GM23338 (cell line): Measurements from ENCODE around the gene ZNF12. TPM values are rescaled to one million over a fixed set of nuclear protein-coding genes. Genes with fewer than 3 reads are reported as not detected.

Source experiments
- ATAC-seq: fragments of 200-7000 bp; cut with Tn5 transposase; 3 replicates; pipeline ENCODE4 v1.9.1; 2020
- DNase-seq: peaks from one replicate; pipeline ENCODE4 v3.0.0-alpha.2; 2015; ENCODE audit warnings: low spot score
- H2AFZ ChIP-seq: fragments of 200-600 bp; sonication (generic); 2 replicates; pipeline ENCODE4 v1.8.0; 2016; ENCODE audit warnings: antibody characterized with exemption, mild to moderate bottlenecking, moderate library complexity
- H3F3A ChIP-seq: fragments of 200-600 bp; sonication (generic); replicated peaks from 2 replicates; pipeline ENCODE4 v1.8.0; 2017; ENCODE audit warnings: antibody characterized with exemption, mixed run types, low read depth
- H3K27ac ChIP-seq: fragments of 200-600 bp; sonication (generic); 2 replicates; pipeline ENCODE4 v1.6.1; 2016; ENCODE audit warnings: low read depth
- H3K27me3 ChIP-seq: fragments of 200-600 bp; sonication (generic); 2 replicates; pipeline ENCODE4 v1.8.0; 2016; ENCODE audit warnings: mild to moderate bottlenecking, mixed run types, moderate library complexity; ENCODE audit not compliant: insufficient read depth
- H3K36me3 ChIP-seq: fragments of 200-600 bp; sonication (generic); 2 replicates; pipeline ENCODE4 v1.8.0; 2016; ENCODE audit warnings: mild to moderate bottlenecking; ENCODE audit not compliant: insufficient read depth
- H3K4me1 ChIP-seq: fragments of 200-600 bp; sonication (generic); 2 replicates; pipeline ENCODE4 v1.8.0; 2016; ENCODE audit warnings: mild to moderate bottlenecking, moderate library complexity; ENCODE audit not compliant: insufficient read depth
- H3K4me2 ChIP-seq: fragments of 200-600 bp; sonication (generic); 2 replicates; pipeline ENCODE4 v1.7.1; 2017; ENCODE audit warnings: mixed run types
- H3K4me3 ChIP-seq: fragments of 200-600 bp; sonication (generic); 2 replicates; pipeline ENCODE4 v1.6.1; 2016; ENCODE audit warnings: mixed run types
- H3K79me2 ChIP-seq: fragments of 200-600 bp; sonication (generic); replicated peaks from 2 replicates; pipeline ENCODE4 v1.8.0; 2017; ENCODE audit warnings: mild to moderate bottlenecking; ENCODE audit not compliant: insufficient read depth
- H3K9me2 ChIP-seq: fragments of 200-600 bp; sonication (generic); 2 replicates; pipeline ENCODE4 v1.8.0; 2017; ENCODE audit not compliant: insufficient read depth
- H4K20me1 ChIP-seq: fragments of 200-600 bp; sonication (generic); replicated peaks from 2 replicates; pipeline ENCODE4 v1.8.0; 2017; ENCODE audit warnings: mild to moderate bottlenecking; ENCODE audit not compliant: insufficient read depth
- H3K27ac Mint-ChIP-seq: 2 replicates; pipeline ENCODE4 v1.8.0; 2020; ENCODE audit warnings: inconsistent platforms, mild to moderate bottlenecking, moderate library complexity, mixed read lengths
- H3K27me3 Mint-ChIP-seq: 3 replicates; pipeline ENCODE4 v1.8.0; 2022; ENCODE audit warnings: low read depth, mild to moderate bottlenecking, moderate library complexity, mixed read lengths, inconsistent platforms; ENCODE audit not compliant: insufficient read depth, poor library complexity
- H3K36me3 Mint-ChIP-seq: 3 replicates; pipeline ENCODE4 v1.8.0; 2021; ENCODE audit warnings: low read depth, mild to moderate bottlenecking, inconsistent platforms, moderate library complexity, mixed read lengths
- H3K4me1 Mint-ChIP-seq: 3 replicates; pipeline ENCODE4 v1.8.0; 2020; ENCODE audit warnings: mild to moderate bottlenecking, inconsistent platforms, mixed read lengths
- H3K4me3 Mint-ChIP-seq: 3 replicates; pipeline ENCODE4 v1.8.0; 2021; ENCODE audit warnings: moderate library complexity, mild to moderate bottlenecking, inconsistent platforms, mixed read lengths
- H3K9me3 Mint-ChIP-seq: 3 replicates; pipeline ENCODE4 v1.8.0; 2020; ENCODE audit warnings: moderate library complexity, mild to moderate bottlenecking, inconsistent platforms, mixed read lengths
- CREB1 ChIP-seq: fragments of 250-450 bp; sonication (Bioruptor Pico); IDR thresholded peaks from 2 replicates; pipeline ENCODE4 v1.5.0; 2020; ENCODE audit warnings: low read depth, mild to moderate bottlenecking, moderate library complexity
- CTCF ChIP-seq, 2 experiments: fragments of 200-600 bp in 1 of 2; sonication (generic) in 1 of 2; conservative IDR thresholded peaks; 2 replicates each; pipeline versions ENCODE4 v1.5.1 to v1.6.1; 2016 to 2017; ENCODE audit warnings: antibody characterized with exemption in 2 of 2, low read depth in 2 of 2, mild to moderate bottlenecking in 2 of 2, moderate library complexity in 1 of 2
- EZH2 ChIP-seq: fragments of 200-600 bp; sonication (generic); IDR thresholded peaks from one replicate; pipeline ENCODE4 v1.8.0; 2017; ENCODE audit warnings: antibody characterized with exemption, mild to moderate bottlenecking, low read depth; ENCODE audit not compliant: unreplicated experiment
- EZH2phosphoT487 ChIP-seq: fragments of 200-600 bp; sonication (generic); IDR thresholded peaks from one replicate; pipeline ENCODE4 v1.8.1; 2018; ENCODE audit warnings: antibody characterized with exemption; ENCODE audit not compliant: unreplicated experiment
- NANOG ChIP-seq: IDR thresholded peaks from 2 replicates; pipeline ENCODE4 v1.6.1; 2016; ENCODE audit warnings: antibody characterized with exemption, borderline replicate concordance
- REST ChIP-seq: IDR thresholded peaks from one replicate; pipeline ENCODE4 v1.6.1; 2018; ENCODE audit warnings: antibody characterized with exemption; ENCODE audit not compliant: unreplicated experiment
- STAT1 ChIP-seq: IDR thresholded peaks from one replicate; pipeline ENCODE4 v1.6.1; 2016; ENCODE audit warnings: antibody characterized with exemption; ENCODE audit not compliant: unreplicated experiment
- ZNF114 ChIP-seq: fragments of 250-450 bp; sonication (Bioruptor Pico); IDR thresholded peaks from 2 replicates; pipeline ENCODE4 v1.5.0; 2020; ENCODE audit warnings: mild to moderate bottlenecking, moderate library complexity
- ZNF331 ChIP-seq: fragments of 250-450 bp; sonication (Bioruptor Pico); IDR thresholded peaks from 2 replicates; pipeline ENCODE4 v1.5.0; 2020; ENCODE audit warnings: low read depth, mild to moderate bottlenecking, moderate library complexity
- polyA plus RNA-seq: library from polyadenylated mRNA; unstranded; fragments of >200 nt; fragmentation: Nextera tagmentation; extraction: Ambion mirVana; gene quantifications from 2 replicates; pipeline ENCODE4 v1.2.1, GENCODE V29; 2016
- total RNA-seq: library from RNA; depleted of rRNA; stranded (reverse); fragments of >200 nt; shearing (Covaris generic); gene quantifications from 2 replicates; pipeline ENCODE4 v1.2.3, GENCODE V29; 2014
- TF ChIP-seq, protein P1 (sequence below): IDR thresholded peaks from 2 replicates; pipeline ENCODE4 v1.6.1; 2016; ENCODE audit warnings: antibody characterized with exemption

Gene ZNF12
- total and polyA plus RNA-seq, 2 experiments from 2014 or later, result 9.6 to 17.8 TPM

DNA sequence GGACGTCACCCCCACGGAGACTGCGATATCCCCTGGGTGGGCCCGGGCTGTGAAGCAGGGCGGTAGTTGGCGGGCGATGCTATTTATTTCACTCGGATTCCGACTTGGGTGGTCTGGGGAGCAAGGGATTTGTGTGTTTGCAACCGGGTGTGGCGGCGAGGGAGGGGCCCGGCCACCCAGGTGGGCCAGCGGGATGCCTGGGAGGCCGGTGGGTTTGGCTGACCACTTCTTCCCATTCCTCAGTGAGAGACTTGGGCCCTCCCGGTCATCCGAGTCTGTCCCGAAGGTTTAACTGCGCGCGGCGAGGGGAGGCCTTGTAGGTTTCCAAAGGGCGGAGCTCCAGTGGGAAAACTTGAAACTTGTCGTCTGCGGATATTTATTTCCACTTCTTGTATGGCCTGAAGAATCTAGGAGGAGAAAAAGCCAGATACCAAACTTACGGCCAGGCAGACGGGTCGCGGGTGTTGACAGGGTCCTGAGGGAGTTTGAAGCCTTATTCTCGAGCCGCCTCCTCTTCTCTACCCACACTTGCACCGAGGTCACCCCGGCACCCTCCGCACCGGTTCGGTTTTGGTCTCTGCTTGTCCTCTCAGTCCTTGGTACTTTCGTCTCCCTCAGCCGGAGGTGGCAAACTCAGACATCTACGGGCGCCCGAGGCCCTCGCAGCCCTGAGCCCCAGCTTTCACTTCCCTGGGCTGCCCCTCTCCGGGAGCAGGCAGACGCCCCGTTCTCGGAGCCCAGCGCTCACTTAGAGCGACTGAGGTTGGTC, 51.7 kb downstream of the ZNF12 start (continued):
- TF ChIP-seq CTCF (conservative IDR thresholded peaks at IDR 0.05; ENCODE audit: low read depth in 2 of 2) (no peak), REST (no peak), STAT1 (no peak)
- TF ChIP-seq, protein P1, sequence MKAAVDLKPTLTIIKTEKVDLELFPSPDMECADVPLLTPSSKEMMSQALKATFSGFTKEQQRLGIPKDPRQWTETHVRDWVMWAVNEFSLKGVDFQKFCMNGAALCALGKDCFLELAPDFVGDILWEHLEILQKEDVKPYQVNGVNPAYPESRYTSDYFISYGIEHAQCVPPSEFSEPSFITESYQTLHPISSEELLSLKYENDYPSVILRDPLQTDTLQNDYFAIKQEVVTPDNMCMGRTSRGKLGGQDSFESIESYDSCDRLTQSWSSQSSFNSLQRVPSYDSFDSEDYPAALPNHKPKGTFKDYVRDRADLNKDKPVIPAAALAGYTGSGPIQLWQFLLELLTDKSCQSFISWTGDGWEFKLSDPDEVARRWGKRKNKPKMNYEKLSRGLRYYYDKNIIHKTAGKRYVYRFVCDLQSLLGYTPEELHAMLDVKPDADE, result no peak

- H3K36me3 ChIP-seq, result no peaks in the 10 kb centered on the region
- H3K4me1 ChIP-seq, result peaks cover 7% of the 10 kb centered on the region; the same call in 1 of the 2 replicates
- no peaks in the 10 kb centered on the region; the same call in 1 of the 2 replicates for H4K20me1 ChIP-seq
- H3K9me2 ChIP-seq, result no peaks in the 10 kb centered on the region
- H3K4me2 ChIP-seq, result no peak overlapping the region
- H3K27ac ChIP-seq, result no peak overlapping the region
- no peak overlapping the region for H3K27ac Mint-ChIP-seq
- H3K9me3 Mint-ChIP-seq, result no peaks in the 10 kb centered on the region
- H3F3A ChIP-seq, result no peaks in the 10 kb centered on the region
- DNase-seq (no peak), ATAC-seq (peak; percentile 19; the same call in 2 of the 3 replicates)
- peaks cover 27% of the 10 kb centered on the region for H3K36me3 Mint-ChIP-seq
- H3K4me1 Mint-ChIP-seq, result peaks cover 9% of the 10 kb centered on the region
- no peak overlapping the region for H3K4me3 ChIP-seq
- TF ChIP-seq NANOG (no peak), ZNF114 (no peak), STAT1 (no peak), CTCF (conservative IDR thresholded peaks at IDR 0.05; ENCODE audit: low read depth in 2 of 2) (no peak), EZH2 (no peak), ZNF331 (CRISPR knock-in tag) (no peak), REST (no peak), EZH2phosphoT487 (no peak), CREB1 (CRISPR knock-in tag) (no peak)
- TF ChIP-seq, protein P1, result no peak
- H2AFZ ChIP-seq, result no peak overlapping the region
- no peak overlapping the region for H3K4me3 Mint-ChIP-seq
- no peaks in the 10 kb centered on the region for H3K27me3 ChIP-seq
- H3K27me3 Mint-ChIP-seq, result peaks cover 7% of the 10 kb centered on the region
- H3K79me2 ChIP-seq, result no peaks in the 10 kb centered on the region
Measured at GRCh38 chr7:6654113-6654841, 52.5 kb downstream of the ZNF12 start.
